Fibroblast of lung (primary cell): ENCODE data around the gene GUCY2D. TPM values are rescaled to one million over a fixed set of nuclear protein-coding genes. Genes with fewer than 3 reads are reported as not detected.
A peak's percentile ranks its signal among the peaks of the same experiment; 100 is the strongest.

Source experiments
- DNase-seq, 2 donors: peaks; one replicate each; pipeline versions ENCODE4 v3.0.0 to v3.0.0-alpha.2; 2010; ENCODE audit warnings: low read depth in 2 of 2
- H2AFZ ChIP-seq: 2 replicates; pipeline ENCODE4 v1.5.1; 2012; ENCODE audit warnings: low read length, control low read depth, inconsistent platforms
- H3K27ac ChIP-seq: 2 replicates; pipeline ENCODE4 v1.5.1; 2011; ENCODE audit warnings: low read length, control low read depth; ENCODE audit not compliant: insufficient read depth
- H3K27me3 ChIP-seq: 2 replicates; pipeline ENCODE4 v1.5.1; 2011; ENCODE audit warnings: mild to moderate bottlenecking, low read length; ENCODE audit not compliant: control insufficient read depth, insufficient read depth
- H3K36me3 ChIP-seq: 2 replicates; pipeline ENCODE4 v1.5.1; 2011; ENCODE audit warnings: low read length; ENCODE audit not compliant: control insufficient read depth, insufficient read depth
- H3K4me1 ChIP-seq: 2 replicates; pipeline ENCODE4 v1.5.1; 2011; ENCODE audit warnings: low read length; ENCODE audit not compliant: control insufficient read depth, insufficient read depth; ENCODE audit errors: extremely low read depth
- H3K4me2 ChIP-seq: 2 replicates; pipeline ENCODE4 v1.5.1; 2011; ENCODE audit warnings: low read length, control low read depth; ENCODE audit not compliant: insufficient read depth; ENCODE audit errors: extremely low read depth
- H3K4me3 ChIP-seq, 4 experiments: fragments of 200-600 bp in 1 of 4; sonication (generic) in 1 of 4; replicated peaks in 1 of 4; 2 replicates each; pipeline ENCODE4 v1.5.1; 2011 to 2016; ENCODE audit warnings: low read length in 4 of 4, low read depth in 3 of 4, mild to moderate bottlenecking in 3 of 4, control low read depth in 2 of 4, inconsistent platforms in 1 of 4, mixed read lengths in 1 of 4; ENCODE audit not compliant: insufficient read depth in 1 of 4; ENCODE audit errors: control extremely low read depth in 1 of 4
- H3K79me2 ChIP-seq: 2 replicates; pipeline ENCODE4 v1.5.1; 2012; ENCODE audit warnings: mild to moderate bottlenecking, low read length, inconsistent platforms; ENCODE audit not compliant: control insufficient read depth, insufficient read depth
- H3K9ac ChIP-seq: 2 replicates; pipeline ENCODE4 v1.5.1; 2011; ENCODE audit warnings: mild to moderate bottlenecking, low read length, control low read depth; ENCODE audit not compliant: insufficient read depth
- H3K9me3 ChIP-seq: 2 replicates; pipeline ENCODE4 v1.5.1; 2012; ENCODE audit warnings: low read depth, low read length; ENCODE audit not compliant: control insufficient read depth, insufficient read depth
- H4K20me1 ChIP-seq: 2 replicates; pipeline ENCODE4 v1.5.1; 2011; ENCODE audit warnings: low read length; ENCODE audit not compliant: control insufficient read depth, insufficient read depth; ENCODE audit errors: extremely low read depth
- EZH2 ChIP-seq: IDR thresholded peaks from 2 replicates; pipeline ENCODE4 v1.5.1; 2012; ENCODE audit warnings: low read length, control low read depth, mild to moderate bottlenecking; ENCODE audit errors: missing control alignments
- polyA plus RNA-seq, 2 donors: library from polyadenylated mRNA; depleted of rRNA in 1 of 2; stranded (reverse) in 1 of 2; unstranded in 1 of 2; fragments of >200 nt; gene quantifications; 2 replicates each; pipeline ENCODE4 v1.2.1, GENCODE V29; 2011 to 2012; ENCODE audit warnings: missing spikeins in 1 of 2
- total RNA-seq: library from RNA; depleted of rRNA; stranded (reverse); fragments of >200 nt; gene quantifications from 2 replicates; pipeline ENCODE4 v1.2.1, GENCODE V29; 2014
- TF ChIP-seq, protein P1 (sequence below), 2 donors: IDR thresholded peaks in 1 of 2; conservative IDR thresholded peaks in 1 of 2; 1 replicate in 1 of 2; 2 replicates in 1 of 2; pipeline ENCODE4 v1.5.1; 2011 to 2012; ENCODE audit warnings: low read length in 2 of 2, control low read depth in 1 of 2, inconsistent platforms in 1 of 2, low read depth in 1 of 2, mild to moderate bottlenecking in 1 of 2

Gene GUCY2D
- total and polyA plus RNA-seq, 2 donors (not counting 1 experiment from before 2014, with no cell fraction given) = not detected

DNA sequence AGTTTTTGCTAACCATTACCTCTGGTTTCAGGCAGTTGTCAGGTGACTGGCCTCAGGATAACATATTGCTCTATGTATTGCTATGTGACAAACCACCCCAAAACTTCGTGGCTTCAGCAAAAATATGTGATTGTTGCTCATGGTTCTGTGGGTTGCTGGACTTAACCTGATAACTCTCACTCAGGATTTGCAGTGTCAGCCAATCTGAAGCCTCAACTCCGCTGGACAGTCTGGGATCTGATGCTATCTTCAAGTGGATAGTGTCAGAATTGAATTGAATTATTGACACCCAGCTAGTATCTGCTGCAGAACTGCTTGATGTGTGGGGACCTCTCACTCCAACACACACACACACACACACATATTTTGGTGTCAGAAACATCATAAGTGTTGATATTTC, 34.7 kb upstream of the GUCY2D start:
- no peak overlapping the region for H3K4me2 ChIP-seq
- no peak for TF ChIP-seq EZH2
- TF ChIP-seq, protein P1, sequence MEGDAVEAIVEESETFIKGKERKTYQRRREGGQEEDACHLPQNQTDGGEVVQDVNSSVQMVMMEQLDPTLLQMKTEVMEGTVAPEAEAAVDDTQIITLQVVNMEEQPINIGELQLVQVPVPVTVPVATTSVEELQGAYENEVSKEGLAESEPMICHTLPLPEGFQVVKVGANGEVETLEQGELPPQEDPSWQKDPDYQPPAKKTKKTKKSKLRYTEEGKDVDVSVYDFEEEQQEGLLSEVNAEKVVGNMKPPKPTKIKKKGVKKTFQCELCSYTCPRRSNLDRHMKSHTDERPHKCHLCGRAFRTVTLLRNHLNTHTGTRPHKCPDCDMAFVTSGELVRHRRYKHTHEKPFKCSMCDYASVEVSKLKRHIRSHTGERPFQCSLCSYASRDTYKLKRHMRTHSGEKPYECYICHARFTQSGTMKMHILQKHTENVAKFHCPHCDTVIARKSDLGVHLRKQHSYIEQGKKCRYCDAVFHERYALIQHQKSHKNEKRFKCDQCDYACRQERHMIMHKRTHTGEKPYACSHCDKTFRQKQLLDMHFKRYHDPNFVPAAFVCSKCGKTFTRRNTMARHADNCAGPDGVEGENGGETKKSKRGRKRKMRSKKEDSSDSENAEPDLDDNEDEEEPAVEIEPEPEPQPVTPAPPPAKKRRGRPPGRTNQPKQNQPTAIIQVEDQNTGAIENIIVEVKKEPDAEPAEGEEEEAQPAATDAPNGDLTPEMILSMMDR (conservative IDR thresholded peaks at IDR 0.05 in 1 of 2, IDR thresholded peaks at IDR 0.05 in 1 of 2; ENCODE audit: low read depth in 1 of 2, low read length in 2 of 2) = no peak
- H3K4me3 ChIP-seq = no peak overlapping the region
- DNase-seq = no peak
- no peak overlapping the region for H3K9ac ChIP-seq
- H3K79me2 ChIP-seq = no peaks in the 10 kb centered on the region
- no peaks in the 10 kb centered on the region for H3K27me3 ChIP-seq
- no peaks in the 10 kb centered on the region for H3K4me1 ChIP-seq
- H3K9me3 ChIP-seq = no peaks in the 10 kb centered on the region
- H3K27ac ChIP-seq = no peak overlapping the region
- H3K36me3 ChIP-seq = no peaks in the 10 kb centered on the region
- H2AFZ ChIP-seq = no peak overlapping the region
- no peaks in the 10 kb centered on the region for H4K20me1 ChIP-seq

DNA sequence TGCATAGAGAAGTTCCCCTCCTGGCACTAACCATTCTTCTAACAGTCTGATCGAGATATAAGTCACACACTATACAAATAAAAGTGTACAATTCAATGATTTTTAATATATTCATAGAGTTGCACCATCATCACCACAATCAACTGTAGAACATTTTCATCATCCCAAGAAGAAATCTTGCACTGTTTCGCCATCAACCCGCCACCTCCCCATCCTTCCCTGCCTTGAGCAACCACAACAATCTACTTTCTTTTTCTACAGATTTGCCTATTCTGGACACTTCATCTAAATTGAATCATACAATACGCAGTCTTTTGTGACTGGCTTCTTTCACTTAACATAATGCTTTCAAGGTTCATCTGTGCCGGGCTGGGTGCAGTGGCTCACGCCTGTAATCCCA, 33.0 kb upstream of the GUCY2D start:
- TF ChIP-seq, protein P1 (conservative IDR thresholded peaks at IDR 0.05 in 1 of 2, IDR thresholded peaks at IDR 0.05 in 1 of 2; ENCODE audit: low read depth in 1 of 2, low read length in 2 of 2) = no peak
- TF ChIP-seq EZH2 = no peak
- DNase-seq = peak in 1 of 2 donors; percentile 37
- Histone ChIP-seq H3K9ac (no peak overlapping the region), H3K79me2 (no peaks in the 10 kb centered on the region), H2AFZ (no peak overlapping the region), H3K4me3 (no peak overlapping the region), H3K36me3 (no peaks in the 10 kb centered on the region), H4K20me1 (no peaks in the 10 kb centered on the region), H3K9me3 (no peaks in the 10 kb centered on the region), H3K27ac (no peak overlapping the region), H3K27me3 (no peaks in the 10 kb centered on the region), H3K4me1 (no peaks in the 10 kb centered on the region), H3K4me2 (no peak overlapping the region)

DNA sequence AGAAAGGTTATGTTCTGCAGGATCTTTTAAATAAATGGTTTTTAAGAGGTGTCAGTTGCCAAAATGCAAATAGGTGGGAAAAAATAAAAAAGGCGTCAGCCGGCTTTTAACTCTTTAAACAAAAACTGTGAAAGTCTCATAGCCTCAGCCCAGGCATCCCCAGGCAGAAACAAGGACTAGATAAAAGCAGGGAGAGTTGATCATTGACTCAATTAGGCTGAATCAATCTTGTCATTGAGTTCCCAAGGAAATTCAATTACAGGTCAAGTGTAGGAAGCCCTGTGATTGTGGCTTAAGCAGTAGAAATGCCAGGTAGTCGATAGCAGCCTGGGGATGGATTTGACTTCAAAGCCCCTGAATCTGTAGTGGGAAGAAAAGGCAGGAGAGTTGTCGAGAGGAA, 30.8 kb upstream of the GUCY2D start:
- H3K4me1 ChIP-seq = no peaks in the 10 kb centered on the region
- H3K9me3 ChIP-seq = no peaks in the 10 kb centered on the region
- no peaks in the 10 kb centered on the region for H3K27me3 ChIP-seq
- no peak overlapping the region for H3K4me3 ChIP-seq
- no peak for DNase-seq
- no peaks in the 10 kb centered on the region for H3K79me2 ChIP-seq
- H3K4me2 ChIP-seq = no peak overlapping the region
- no peaks in the 10 kb centered on the region for H4K20me1 ChIP-seq
- TF ChIP-seq EZH2 = no peak
- TF ChIP-seq, protein P1 (conservative IDR thresholded peaks at IDR 0.05 in 1 of 2, IDR thresholded peaks at IDR 0.05 in 1 of 2; ENCODE audit: low read depth in 1 of 2, low read length in 2 of 2) = no peak
- H3K36me3 ChIP-seq = no peaks in the 10 kb centered on the region
- no peak overlapping the region for H3K27ac ChIP-seq
- no peak overlapping the region for H3K9ac ChIP-seq
- H2AFZ ChIP-seq = no peak overlapping the region
